Naive B cell (primary cell): Measurements from ENCODE around the gene LPCAT2. TPM values are rescaled to one million over a fixed set of nuclear protein-coding genes. Genes with fewer than 3 reads are reported as not detected.

ENCODE experiments used
- ATAC-seq, 2 donors: fragments of 150-1000 bp; cut with Tn5 transposase; 2 replicates each; pipeline ENCODE4 v1.10.0; 2021; ENCODE audit warnings: low read depth in 2 of 2, mild to moderate bottlenecking in 2 of 2, moderate library complexity in 2 of 2
- DNase-seq: peaks from one replicate; pipeline ENCODE4 v3.0.0; 2022
- H3K27ac Mint-ChIP-seq, 6 donors: one replicate each; pipeline ENCODE4 v1.8.0; 2020 to 2022; ENCODE audit warnings: mild to moderate bottlenecking in 6 of 6, mixed read lengths in 6 of 6, moderate library complexity in 5 of 6, inconsistent platforms in 2 of 6
- H3K27me3 Mint-ChIP-seq, 3 donors: one replicate each; pipeline ENCODE4 v1.8.0; 2021 to 2022; ENCODE audit warnings: mixed read lengths in 3 of 3, mild to moderate bottlenecking in 1 of 3
- H3K36me3 Mint-ChIP-seq, 2 donors: one replicate each; pipeline ENCODE4 v1.8.0; 2020 to 2022; ENCODE audit warnings: mixed read lengths in 2 of 2, inconsistent platforms in 1 of 2, mild to moderate bottlenecking in 1 of 2
- H3K4me1 Mint-ChIP-seq, 3 donors: one replicate each; pipeline ENCODE4 v1.8.0; 2020 to 2022; ENCODE audit warnings: mixed read lengths in 3 of 3, inconsistent platforms in 1 of 3, mild to moderate bottlenecking in 1 of 3, moderate library complexity in 1 of 3
- H3K4me3 Mint-ChIP-seq, 8 donors: one replicate each; pipeline ENCODE4 v1.8.0; 2020 to 2022; ENCODE audit warnings: mild to moderate bottlenecking in 8 of 8, mixed read lengths in 8 of 8, moderate library complexity in 8 of 8, inconsistent platforms in 2 of 8
- H3K9me3 Mint-ChIP-seq, 7 donors: one replicate each; pipeline ENCODE4 v1.8.0; 2020 to 2022; ENCODE audit warnings: mixed read lengths in 7 of 7, mild to moderate bottlenecking in 5 of 7, inconsistent platforms in 2 of 7, moderate library complexity in 1 of 7
- polyA plus RNA-seq, 6 donors: library from polyadenylated mRNA; unstranded; fragments of 300-500 nt; fragmentation: Illumina TruSeq; gene quantifications; one replicate each; pipeline ENCODE4 v1.2.3, GENCODE V29; 2021; ENCODE audit warnings: low read depth in 6 of 6

The LPCAT2 gene
- polyA plus RNA-seq, 6 donors from 2014 or later: 0.53 to 1.3 (median 0.61) TPM; not detected in 1

GRCh38 chr16:55489119-55489955 lies 19.5 kb upstream of the LPCAT2 start:
- no peaks in the 10 kb centered on the region for H3K4me1 Mint-ChIP-seq
- H3K4me3 Mint-ChIP-seq: no peak overlapping the region
- peaks cover 0 to 5% (median 0%) of the 10 kb centered on the region in 7 donors for H3K9me3 Mint-ChIP-seq
- H3K27ac Mint-ChIP-seq: no peak overlapping the region
- DNase-seq (no peak), ATAC-seq (no peak)
- H3K36me3 Mint-ChIP-seq: no peaks in the 10 kb centered on the region
- peaks cover 7 to 13% (median 12%) of the 10 kb centered on the region in 3 donors for H3K27me3 Mint-ChIP-seq

GRCh38 chr16:55489956-55490265 lies 19.0 kb upstream of the LPCAT2 start:
- H3K36me3 Mint-ChIP-seq: no peaks in the 10 kb centered on the region
- no peaks in the 10 kb centered on the region for H3K4me1 Mint-ChIP-seq
- H3K9me3 Mint-ChIP-seq: peaks cover 0 to 4% (median 0%) of the 10 kb centered on the region in 7 donors
- peak overlapping the region in 1 of 8 donors; percentile 5 for H3K4me3 Mint-ChIP-seq
- ATAC-seq (no peak), DNase-seq (no peak)
- peaks cover 7 to 13% (median 8%) of the 10 kb centered on the region in 3 donors for H3K27me3 Mint-ChIP-seq
- H3K27ac Mint-ChIP-seq: no peak overlapping the region

GRCh38 chr16:55490301-55490700 lies 18.6 kb upstream of the LPCAT2 start:
- DNase-seq (no peak), ATAC-seq (no peak)
- Mint-ChIP-seq H3K27me3 (peaks cover 7 to 13% (median 7%) of the 10 kb centered on the region in 3 donors), H3K4me3 (no peak overlapping the region), H3K9me3 (peaks cover 0 to 4% (median 0%) of the 10 kb centered on the region in 7 donors), H3K36me3 (no peaks in the 10 kb centered on the region), H3K27ac (no peak overlapping the region), H3K4me1 (no peaks in the 10 kb centered on the region)

- DNase-seq (no peak), ATAC-seq (no peak)
- peaks cover 7 to 23% (median 10%) of the 10 kb centered on the region in 3 donors for H3K27me3 Mint-ChIP-seq
- H3K4me3 Mint-ChIP-seq: no peak overlapping the region
- peaks cover 0 to 2% (median 0%) of the 10 kb centered on the region in 7 donors for H3K9me3 Mint-ChIP-seq
- H3K27ac Mint-ChIP-seq: no peak overlapping the region
- H3K4me1 Mint-ChIP-seq: no peaks in the 10 kb centered on the region
- no peaks in the 10 kb centered on the region for H3K36me3 Mint-ChIP-seq
Observed at GRCh38 chr16:55491691-55492090, 17.2 kb upstream of the LPCAT2 start.

- Mint-ChIP-seq H3K9me3 (peaks cover 0 to 1% (median 0%) of the 10 kb centered on the region in 7 donors), H3K4me3 (no peak overlapping the region), H3K36me3 (no peaks in the 10 kb centered on the region), H3K27ac (no peak overlapping the region), H3K4me1 (no peaks in the 10 kb centered on the region), H3K27me3 (peaks cover 8 to 27% (median 12%) of the 10 kb centered on the region in 3 donors)
- ATAC-seq (no peak), DNase-seq (no peak)
Observed at GRCh38 chr16:55492756-55493380, 16.0 kb upstream of the LPCAT2 start.

GRCh38 chr16:55494994-55495421 lies 13.9 kb upstream of the LPCAT2 start:
- peaks cover 0 to 1% (median 0%) of the 10 kb centered on the region in 7 donors for H3K9me3 Mint-ChIP-seq
- no peaks in the 10 kb centered on the region for H3K4me1 Mint-ChIP-seq
- DNase-seq: no peak
- no peak overlapping the region for H3K27ac Mint-ChIP-seq
- H3K27me3 Mint-ChIP-seq: peaks cover 7 to 18% (median 9%) of the 10 kb centered on the region in 3 donors
- no peak overlapping the region for H3K4me3 Mint-ChIP-seq
- H3K36me3 Mint-ChIP-seq: no peaks in the 10 kb centered on the region
- ATAC-seq: no peak

GRCh38 chr16:55495616-55496289 lies 13.1 kb upstream of the LPCAT2 start:
- H3K4me3 Mint-ChIP-seq: no peak overlapping the region
- peaks cover 0 to 1% (median 0%) of the 10 kb centered on the region in 7 donors for H3K9me3 Mint-ChIP-seq
- DNase-seq (no peak), ATAC-seq (no peak)
- no peaks in the 10 kb centered on the region for H3K4me1 Mint-ChIP-seq
- no peak overlapping the region for H3K27ac Mint-ChIP-seq
- no peaks in the 10 kb centered on the region for H3K36me3 Mint-ChIP-seq
- peaks cover 5 to 14% (median 9%) of the 10 kb centered on the region in 3 donors for H3K27me3 Mint-ChIP-seq

- no peak for ATAC-seq
- peaks cover 0 to under 1% (median 0%) of the 10 kb centered on the region in 7 donors for H3K9me3 Mint-ChIP-seq
- H3K27me3 Mint-ChIP-seq: peaks cover 5 to 14% (median 9%) of the 10 kb centered on the region in 3 donors
- peak overlapping the region in 1 of 6 donors; percentile 84 for H3K27ac Mint-ChIP-seq
- DNase-seq: no peak
- H3K4me1 Mint-ChIP-seq: no peaks in the 10 kb centered on the region
- no peak overlapping the region for H3K4me3 Mint-ChIP-seq
- no peaks in the 10 kb centered on the region for H3K36me3 Mint-ChIP-seq
Observed at GRCh38 chr16:55496509-55497145, 12.2 kb upstream of the LPCAT2 start.

- ATAC-seq (no peak), DNase-seq (no peak)
- no peaks in the 10 kb centered on the region for H3K9me3 Mint-ChIP-seq
- no peak overlapping the region for H3K4me3 Mint-ChIP-seq
- H3K36me3 Mint-ChIP-seq: no peaks in the 10 kb centered on the region
- no peaks in the 10 kb centered on the region for H3K4me1 Mint-ChIP-seq
- H3K27ac Mint-ChIP-seq: no peak overlapping the region
- peaks cover 5 to 14% (median 9%) of the 10 kb centered on the region in 3 donors for H3K27me3 Mint-ChIP-seq
Observed at GRCh38 chr16:55497558-55497957, 11.3 kb upstream of the LPCAT2 start.

GRCh38 chr16:55498101-55498500 lies 10.8 kb upstream of the LPCAT2 start:
- peak overlapping the region in 2 of 6 donors; percentile 41 to 43 for H3K27ac Mint-ChIP-seq
- H3K27me3 Mint-ChIP-seq: peaks cover 5 to 14% (median 9%) of the 10 kb centered on the region in 3 donors
- H3K4me3 Mint-ChIP-seq: no peak overlapping the region
- no peaks in the 10 kb centered on the region for H3K4me1 Mint-ChIP-seq
- no peaks in the 10 kb centered on the region for H3K36me3 Mint-ChIP-seq
- no peak for ATAC-seq
- DNase-seq: no peak
- H3K9me3 Mint-ChIP-seq: no peaks in the 10 kb centered on the region

GRCh38 chr16:55499281-55499680 lies 9.6 kb upstream of the LPCAT2 start:
- Mint-ChIP-seq H3K4me1 (no peaks in the 10 kb centered on the region), H3K36me3 (no peaks in the 10 kb centered on the region), H3K27me3 (peaks cover 5 to 14% (median 9%) of the 10 kb centered on the region in 3 donors), H3K4me3 (no peak overlapping the region), H3K9me3 (no peaks in the 10 kb centered on the region), H3K27ac (peak overlapping the region in 1 of 6 donors; percentile 47)
- DNase-seq: no peak
- no peak for ATAC-seq

GRCh38 chr16:55499951-55500529 lies 8.8 kb upstream of the LPCAT2 start:
- no peaks in the 10 kb centered on the region for H3K36me3 Mint-ChIP-seq
- peaks cover 5 to 14% (median 9%) of the 10 kb centered on the region in 3 donors for H3K27me3 Mint-ChIP-seq
- H3K9me3 Mint-ChIP-seq: no peaks in the 10 kb centered on the region
- H3K4me1 Mint-ChIP-seq: no peaks in the 10 kb centered on the region
- H3K4me3 Mint-ChIP-seq: no peak overlapping the region
- ATAC-seq (no peak), DNase-seq (no peak)
- peak overlapping the region in 1 of 6 donors; percentile 20 for H3K27ac Mint-ChIP-seq

- Mint-ChIP-seq H3K4me3 (no peak overlapping the region), H3K9me3 (no peaks in the 10 kb centered on the region), H3K27me3 (peaks cover 5 to 14% (median 9%) of the 10 kb centered on the region in 3 donors), H3K4me1 (no peaks in the 10 kb centered on the region), H3K27ac (no peak overlapping the region), H3K36me3 (no peaks in the 10 kb centered on the region)
- ATAC-seq: no peak
- no peak for DNase-seq
Observed at GRCh38 chr16:55500530-55501011, 8.3 kb upstream of the LPCAT2 start.
